Stimulated activated CD8-positive, alpha-beta memory T cell treated with anti-CD3 and anti-CD28 coated beads, Interleukin-4, amount 100 ng/mL, for 4 hours (primary cell): ENCODE data around the gene FAM193B.

ENCODE experiments used
- DNase-seq, 2 donors: peaks; one replicate each; pipeline ENCODE4 v3.0.0-alpha.2; 2020; ENCODE audit warnings: low read depth in 2 of 2, low spot score in 1 of 2

The FAM193B gene

DNA sequence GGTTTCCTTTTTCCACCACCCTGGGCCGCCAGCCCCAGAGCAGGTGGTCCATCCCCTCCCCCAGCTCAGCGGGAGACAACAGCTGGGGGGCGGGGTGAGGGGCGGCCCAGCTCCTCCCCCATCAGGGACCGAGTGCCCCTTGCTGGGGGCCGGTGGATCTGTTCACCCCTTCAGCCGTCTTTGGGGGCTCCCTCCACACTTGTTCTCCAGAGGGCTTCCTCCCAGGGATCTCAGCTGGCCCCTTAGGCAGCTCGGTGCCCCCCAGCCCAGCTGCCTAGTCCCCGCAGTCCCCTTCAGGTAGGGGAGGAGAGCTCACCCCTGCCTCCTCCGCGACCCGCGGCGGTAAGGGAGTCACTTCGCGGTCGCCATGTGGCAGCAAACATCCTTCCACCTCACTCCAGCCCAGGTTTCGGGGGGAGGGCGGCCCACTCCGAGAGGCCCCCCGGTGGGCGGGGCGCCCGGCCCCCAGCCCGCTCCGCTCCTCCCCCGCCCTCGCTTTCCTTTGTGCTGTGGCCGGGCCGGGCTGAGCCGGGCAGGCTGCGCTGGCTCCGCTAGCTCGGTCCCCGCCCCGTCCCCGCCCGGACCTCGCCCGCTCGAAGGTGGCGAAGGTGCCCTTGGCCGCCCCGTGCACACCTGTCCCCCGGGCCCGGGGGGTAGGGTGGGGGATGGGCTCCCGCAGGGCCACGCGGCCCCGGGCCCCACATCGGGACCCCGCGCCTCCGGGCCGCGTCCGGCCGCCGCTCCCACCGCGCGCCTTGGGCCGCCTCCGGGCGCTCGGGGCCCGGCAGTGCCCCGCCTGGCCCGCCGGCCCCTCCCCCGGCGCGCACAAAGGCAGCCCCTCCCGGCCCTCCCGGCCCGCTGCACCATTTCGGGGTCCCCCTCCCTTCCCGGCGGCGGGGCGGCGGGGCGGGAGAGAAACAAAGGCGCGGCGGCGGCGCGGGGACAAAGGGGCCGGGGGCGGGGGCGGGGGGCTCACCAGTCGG is 81.6 kb downstream of the FAM193B start:
- DNase-seq = peak in 1 of 2 donors; percentile 67

DNA sequence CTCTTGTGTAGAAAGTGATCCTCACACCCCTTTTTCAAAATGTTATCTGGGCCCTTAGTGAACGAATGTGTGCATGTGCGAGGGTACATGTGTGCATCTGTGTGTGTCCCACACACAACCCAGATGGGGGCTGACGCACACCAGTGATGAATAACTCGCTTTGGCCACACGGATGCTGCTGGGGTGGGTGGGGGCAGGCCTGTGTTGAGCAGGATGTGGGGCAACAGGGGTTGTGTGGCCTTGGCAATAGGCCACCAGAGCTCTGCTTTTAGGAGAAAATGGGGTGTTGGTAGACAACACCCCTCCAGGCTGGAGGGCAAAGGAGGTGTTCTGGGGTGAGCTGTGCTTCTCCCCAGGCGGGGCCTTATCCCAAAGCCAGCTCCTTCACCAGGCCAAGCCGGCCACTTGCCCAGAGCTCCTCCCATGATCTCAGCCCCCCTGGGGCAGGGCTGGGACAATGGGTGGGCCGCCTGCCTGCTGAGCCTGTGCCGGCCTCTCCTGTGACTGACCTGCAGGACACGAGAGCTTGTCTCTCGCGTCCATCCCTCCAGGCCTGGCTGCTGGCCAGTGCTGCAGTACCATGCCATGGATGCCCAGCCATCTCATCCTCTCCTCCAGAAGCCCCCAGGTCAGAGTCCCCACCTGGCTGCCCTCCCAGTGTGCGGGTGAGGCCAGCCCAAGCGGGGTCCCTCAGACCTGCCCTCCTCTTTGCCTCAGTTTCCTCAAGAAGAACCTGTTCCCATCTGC is 82.6 kb downstream of the FAM193B start:
- DNase-seq = peak in 1 of 2 donors; percentile 67

DNA sequence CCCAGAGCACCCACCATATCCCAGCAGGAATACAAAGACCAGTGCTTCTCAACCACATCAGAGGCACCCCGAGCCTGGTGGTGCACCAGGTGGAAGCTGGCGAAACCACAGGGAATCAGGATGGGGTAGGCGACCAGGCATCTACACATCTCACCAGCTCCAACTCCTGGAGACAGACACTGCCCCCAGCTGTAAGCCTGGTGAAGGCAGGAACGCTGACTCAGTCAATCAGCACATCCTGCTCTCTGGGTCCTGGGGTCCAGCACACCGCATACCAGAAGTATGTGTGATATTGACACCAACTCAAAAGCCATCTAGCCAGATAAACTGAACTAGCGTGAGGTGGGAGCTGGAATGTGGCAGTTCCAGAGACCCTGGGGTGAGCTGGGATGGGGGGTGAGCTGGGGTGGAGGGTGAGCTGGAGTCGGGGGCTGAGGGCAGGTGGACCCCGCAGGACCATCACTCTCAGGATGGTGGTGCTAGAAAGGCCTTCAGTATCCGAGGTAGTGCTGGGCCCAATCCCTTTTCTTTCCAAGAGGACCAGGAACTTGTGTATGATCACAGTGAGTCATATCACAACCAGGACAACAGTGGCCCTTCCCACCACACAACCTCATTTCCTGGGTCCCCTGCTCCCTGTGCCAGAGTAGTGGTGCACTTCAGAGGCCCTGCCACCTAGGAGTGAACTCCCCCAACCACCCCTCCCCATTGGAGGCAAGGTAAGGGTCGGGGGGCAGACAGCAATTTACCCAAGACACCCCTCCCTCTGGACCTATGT is 83.4 kb downstream of the FAM193B start:
- DNase-seq = no peak
